NT2/D1 (cell line): Measurements from ENCODE around the gene MX1.

ENCODE experiments used
- DNase-seq: peaks from one replicate; pipeline ENCODE4 v3.0.0-alpha.2; 2011; ENCODE audit warnings: low read depth, low spot score
- H3K27me3 ChIP-seq: 2 replicates; pipeline ENCODE4 v1.6.0; 2011; ENCODE audit warnings: mild to moderate bottlenecking; ENCODE audit not compliant: insufficient read length, insufficient read depth
- H3K36me3 ChIP-seq: 2 replicates; pipeline ENCODE4 v1.6.1; 2011; ENCODE audit warnings: mild to moderate bottlenecking, low read length, mixed read lengths; ENCODE audit not compliant: insufficient read depth, insufficient read length
- H3K4me1 ChIP-seq: 2 replicates; pipeline ENCODE4 v1.5.1; 2011; ENCODE audit not compliant: insufficient read depth, insufficient read length
- H3K4me3 ChIP-seq: 2 replicates; pipeline ENCODE4 v1.5.1; 2011; ENCODE audit warnings: low read depth; ENCODE audit not compliant: insufficient read length
- H3K9ac ChIP-seq: 2 replicates; pipeline ENCODE4 v1.6.0; 2011; ENCODE audit warnings: low read depth; ENCODE audit not compliant: insufficient read length
- H3K9me3 ChIP-seq: 2 replicates; pipeline ENCODE4 v1.5.1; 2011; ENCODE audit warnings: mild to moderate bottlenecking, low read length; ENCODE audit not compliant: insufficient read depth
- SUZ12 ChIP-seq: IDR thresholded peaks from 2 replicates; pipeline ENCODE4 v1.6.1; 2011; ENCODE audit not compliant: insufficient read length, insufficient read depth; ENCODE audit errors: extremely low read depth
- YY1 ChIP-seq: IDR thresholded peaks from 2 replicates; pipeline ENCODE4 v1.6.1; 2011; ENCODE audit not compliant: insufficient read length, insufficient read depth
- ZNF274 ChIP-seq: IDR thresholded peaks from 2 replicates; pipeline ENCODE4 v1.6.1; 2011; ENCODE audit warnings: mild to moderate bottlenecking, low read depth, low read length

MX1 gene

DNA sequence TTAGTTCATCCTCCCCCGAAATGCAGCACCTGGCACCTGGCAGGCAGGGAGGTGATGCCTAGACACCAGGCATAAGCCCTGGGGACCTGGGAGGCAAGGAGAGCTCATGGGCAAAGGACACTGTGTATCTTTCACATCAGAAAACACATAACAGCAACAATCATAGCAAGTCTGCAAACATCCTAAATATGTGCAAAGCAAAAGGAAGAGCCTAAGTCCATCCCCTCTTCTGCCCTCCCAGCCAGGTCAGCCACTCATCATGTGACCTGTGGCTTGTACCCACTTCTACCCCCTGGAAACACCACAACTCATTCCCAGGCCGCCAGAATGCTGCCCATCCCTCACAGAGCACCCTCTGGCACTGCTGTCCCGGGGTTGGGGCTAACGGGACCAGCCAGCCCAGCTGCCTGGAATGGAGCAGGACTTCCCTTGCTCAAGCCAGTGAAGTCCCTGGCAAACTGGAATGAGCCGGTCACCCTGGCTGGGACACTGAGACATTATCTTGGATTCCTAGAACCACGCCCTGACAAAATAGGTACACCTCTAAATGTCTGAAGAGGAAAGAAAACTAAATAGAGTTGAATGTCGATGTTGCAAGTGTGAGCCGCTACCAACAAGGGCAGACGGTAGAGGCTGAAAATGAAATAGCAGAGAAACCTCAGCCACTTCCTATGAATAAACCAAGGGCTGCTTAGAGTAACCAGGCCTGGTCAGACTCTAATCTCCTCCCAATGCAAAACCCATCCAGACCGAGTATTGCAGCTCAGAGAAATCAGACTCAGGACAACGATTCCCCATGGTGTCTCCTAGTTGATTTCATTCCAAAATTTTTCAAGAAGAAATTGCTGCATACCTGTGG, 52.5 kb downstream of the MX1 start:
- H3K9ac ChIP-seq = no peak overlapping the region
- TF ChIP-seq ZNF274 (no peak), YY1 (no peak), SUZ12 (no peak)
- no peak overlapping the region for H3K4me3 ChIP-seq
- H3K36me3 ChIP-seq = no peaks in the 10 kb centered on the region
- H3K27me3 ChIP-seq = peaks cover 8% of the 10 kb centered on the region
- no peak for DNase-seq
- H3K4me1 ChIP-seq = peaks cover 32% of the 10 kb centered on the region
- no peaks in the 10 kb centered on the region for H3K9me3 ChIP-seq

DNA sequence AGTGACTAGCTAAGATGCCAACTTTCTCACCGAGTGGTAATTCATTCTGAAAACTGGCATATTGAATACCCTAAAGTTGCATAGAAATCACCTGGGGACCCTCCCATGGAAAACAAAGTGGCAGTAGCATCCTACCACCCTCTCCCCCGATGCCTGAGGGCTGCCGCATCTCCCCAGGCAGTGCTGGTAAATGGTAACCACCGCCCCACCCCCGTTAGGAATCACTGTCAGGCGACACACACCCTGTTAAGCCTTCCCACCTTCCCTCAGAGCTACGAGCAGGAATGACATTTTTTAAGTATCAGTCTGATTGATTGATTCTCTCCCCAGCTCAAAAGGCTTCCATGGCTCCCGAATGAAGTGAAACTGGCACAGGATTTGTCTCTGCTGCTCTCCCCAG, 53.6 kb downstream of the MX1 start:
- no peaks in the 10 kb centered on the region for H3K9me3 ChIP-seq
- TF ChIP-seq ZNF274 (no peak), SUZ12 (no peak), YY1 (no peak)
- peaks cover 8% of the 10 kb centered on the region for H3K27me3 ChIP-seq
- H3K9ac ChIP-seq = no peak overlapping the region
- H3K4me3 ChIP-seq = no peak overlapping the region
- H3K4me1 ChIP-seq = peaks cover 32% of the 10 kb centered on the region
- no peak for DNase-seq
- H3K36me3 ChIP-seq = no peaks in the 10 kb centered on the region

DNA sequence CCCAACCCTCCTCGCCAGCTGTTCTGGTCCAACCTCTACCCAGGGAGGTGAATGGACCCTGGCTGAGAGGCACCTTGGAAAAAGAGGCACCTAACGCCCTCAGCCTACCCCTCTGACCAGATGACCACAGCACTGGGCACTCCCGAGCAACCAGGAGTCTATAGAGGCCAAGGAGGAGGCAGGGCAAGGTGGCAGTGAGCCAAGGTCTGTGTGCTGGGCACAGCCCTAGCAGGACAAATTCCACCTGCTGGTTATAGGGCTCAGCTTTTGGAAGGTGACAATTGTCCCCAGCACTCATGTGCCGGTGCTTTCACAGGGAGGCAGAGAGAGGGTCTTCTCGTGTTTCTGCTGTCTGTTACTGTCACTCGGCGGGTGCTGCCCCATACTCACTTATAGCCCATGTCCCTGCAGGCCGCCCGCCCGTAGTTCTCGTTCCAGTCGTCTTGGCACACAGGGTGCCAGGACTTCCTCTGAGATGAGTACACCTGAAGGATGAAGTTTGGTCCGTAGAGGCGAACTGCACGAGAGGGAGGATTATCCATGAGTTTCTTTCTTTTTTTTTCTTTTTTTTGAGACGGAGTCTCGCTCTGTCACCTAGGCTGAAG, 54.1 kb downstream of the MX1 start:
- no peak for TF ChIP-seq ZNF274
- no peak for DNase-seq
- Histone ChIP-seq H3K9ac (no peak overlapping the region), H3K27me3 (peaks cover 8% of the 10 kb centered on the region), H3K4me3 (no peak overlapping the region), H3K9me3 (no peaks in the 10 kb centered on the region), H3K36me3 (no peaks in the 10 kb centered on the region), H3K4me1 (peaks cover 32% of the 10 kb centered on the region)

DNA sequence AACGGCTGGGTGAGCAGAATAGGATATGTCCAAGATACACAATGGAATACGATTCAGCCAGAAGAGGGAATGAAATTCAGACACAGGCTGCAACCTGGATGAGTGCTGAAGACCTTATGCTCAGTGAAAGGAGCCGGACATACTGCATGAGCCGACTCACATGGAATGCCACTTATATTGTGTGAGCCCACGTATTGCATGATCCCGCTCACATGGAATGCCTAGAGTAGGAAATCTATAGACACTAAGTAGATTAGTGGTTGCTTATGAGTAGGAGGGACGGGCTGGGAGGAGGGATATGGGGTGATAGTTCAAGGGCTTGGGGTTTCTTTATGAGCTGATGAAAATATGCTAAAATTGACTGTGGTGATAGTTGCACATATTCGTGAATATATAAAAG, 55.2 kb downstream of the MX1 start:
- DNase-seq = no peak
- TF ChIP-seq SUZ12 (no peak), YY1 (no peak), ZNF274 (no peak)

DNA sequence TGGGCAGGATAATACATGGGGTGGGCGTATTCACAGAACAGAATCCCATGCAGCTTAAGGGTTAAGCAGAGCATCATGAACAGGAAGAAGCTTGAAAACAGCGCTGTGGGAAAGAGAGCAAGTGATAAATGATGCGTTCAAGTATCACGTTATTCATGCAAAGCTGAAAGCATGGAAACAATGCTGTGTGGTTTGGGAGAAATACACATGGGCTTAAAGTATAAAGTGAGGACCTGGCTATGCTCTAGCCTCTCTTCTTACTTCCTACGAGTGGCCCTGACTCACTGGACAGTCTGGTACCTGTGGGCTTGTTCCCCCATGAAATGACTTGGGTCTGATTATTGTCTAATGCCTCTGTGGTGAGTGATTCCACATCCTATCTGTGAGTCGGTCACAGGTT, 56.3 kb downstream of the MX1 start:
- Histone ChIP-seq H3K4me1 (peaks cover 22% of the 10 kb centered on the region), H3K27me3 (peaks cover 6% of the 10 kb centered on the region), H3K4me3 (no peak overlapping the region), H3K36me3 (no peaks in the 10 kb centered on the region), H3K9me3 (no peaks in the 10 kb centered on the region), H3K9ac (no peak overlapping the region)
- TF ChIP-seq ZNF274 (no peak), YY1 (no peak), SUZ12 (no peak)
- DNase-seq = no peak

More for the DNA sequence above, 55.2 kb downstream of the MX1 start:
- H3K4me3 ChIP-seq = no peak overlapping the region
- no peaks in the 10 kb centered on the region for H3K36me3 ChIP-seq
- peaks cover 6% of the 10 kb centered on the region for H3K27me3 ChIP-seq
- H3K9ac ChIP-seq = no peak overlapping the region
- no peaks in the 10 kb centered on the region for H3K9me3 ChIP-seq
- peaks cover 29% of the 10 kb centered on the region for H3K4me1 ChIP-seq

DNA sequence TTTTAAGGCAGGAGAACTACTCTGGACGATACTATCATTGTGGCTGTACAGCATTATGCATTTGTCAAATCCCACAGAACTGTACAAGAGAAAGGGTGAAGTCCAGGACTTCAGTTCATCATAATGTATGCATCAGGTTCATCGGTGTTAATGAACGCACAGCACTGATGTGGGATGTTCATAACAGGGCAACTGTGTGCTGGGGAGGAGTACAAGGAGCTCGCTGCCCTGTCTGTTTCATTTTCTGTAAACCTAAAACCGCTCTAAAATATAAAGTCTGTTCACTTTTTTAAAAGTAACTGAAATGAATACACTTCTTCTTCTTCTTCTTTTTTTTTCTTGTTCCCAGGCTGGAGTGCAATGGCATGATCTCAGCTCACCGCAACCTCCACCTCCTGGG, 56.9 kb downstream of the MX1 start:
- no peak for TF ChIP-seq ZNF274
- Histone ChIP-seq H3K9me3 (no peaks in the 10 kb centered on the region), H3K9ac (no peak overlapping the region), H3K4me3 (no peak overlapping the region), H3K4me1 (peaks cover 18% of the 10 kb centered on the region), H3K36me3 (no peaks in the 10 kb centered on the region), H3K27me3 (peaks cover 6% of the 10 kb centered on the region)
- DNase-seq = no peak

DNA sequence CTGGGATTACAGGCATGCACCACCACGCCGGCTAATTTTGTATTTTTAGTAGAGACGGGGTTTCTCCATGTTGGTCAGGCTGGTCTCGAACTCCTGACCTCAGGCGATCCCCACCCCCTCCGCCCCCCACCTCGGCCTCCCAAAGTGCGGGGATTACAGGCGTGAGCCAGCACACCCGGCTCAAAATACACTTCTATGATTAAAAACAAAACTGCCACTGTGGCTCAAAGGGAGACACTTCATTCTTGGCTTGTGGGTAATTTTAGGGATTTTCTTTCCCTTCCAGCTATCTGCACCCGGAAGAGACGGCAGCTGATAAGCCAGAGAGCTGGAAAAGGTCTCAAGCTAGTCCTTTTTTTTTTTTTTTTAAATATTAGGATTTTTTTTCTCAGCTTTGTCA, 57.4 kb downstream of the MX1 start:
- H3K4me3 ChIP-seq = no peak overlapping the region
- H3K9me3 ChIP-seq = no peaks in the 10 kb centered on the region
- TF ChIP-seq SUZ12 (no peak), ZNF274 (no peak), YY1 (no peak)
- peaks cover 14% of the 10 kb centered on the region for H3K4me1 ChIP-seq
- H3K27me3 ChIP-seq = peaks cover 6% of the 10 kb centered on the region
- no peaks in the 10 kb centered on the region for H3K36me3 ChIP-seq
- DNase-seq = no peak
- no peak overlapping the region for H3K9ac ChIP-seq
